ENCODE results near the gene GCNA.

Gene GCNA

DNA sequence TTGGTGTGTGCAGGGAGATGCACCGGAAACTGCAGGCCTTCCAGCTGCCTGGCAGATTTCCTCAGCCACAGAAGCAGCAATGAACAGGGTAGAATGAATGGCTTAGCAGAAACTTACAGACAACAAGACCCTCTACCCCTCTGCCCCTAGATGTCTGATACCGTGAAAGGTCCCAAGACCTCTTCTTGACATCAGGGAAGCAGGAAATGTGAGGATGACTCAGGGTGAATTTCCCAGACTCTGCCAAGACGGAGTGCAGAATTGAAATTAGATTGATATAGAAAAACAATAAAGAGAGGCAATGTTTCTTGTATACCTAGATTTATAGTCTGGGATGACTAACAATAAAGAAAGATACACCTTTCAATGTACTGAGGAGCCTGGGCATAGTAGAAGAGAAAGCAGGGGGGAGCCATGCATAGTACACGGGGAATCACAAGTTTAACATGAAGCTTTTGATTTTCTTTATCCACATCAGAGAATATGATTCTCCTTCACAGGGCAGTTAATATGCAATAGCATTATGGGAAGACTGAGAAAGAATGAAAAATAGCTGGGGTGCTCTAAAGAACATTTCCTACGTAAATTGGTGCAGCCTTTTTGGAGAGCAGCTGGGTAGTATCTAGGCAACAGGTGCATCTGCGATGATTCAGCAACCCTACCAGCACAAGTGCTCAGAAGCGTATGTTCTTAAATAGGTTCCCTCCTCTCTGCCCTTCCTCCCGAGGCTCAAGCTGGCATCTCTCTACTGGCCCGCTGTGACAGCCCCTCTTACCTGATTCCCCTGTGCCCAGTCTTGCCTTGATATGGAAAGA lies 58.4 kb downstream of the GCNA start:
- Histone ChIP-seq H3K4me1 (ENCODE audit: insufficient read depth, low read length) (no peaks in the 10 kb centered on the region), H3K4me3 (ENCODE audit: low read depth in 1 of 2, low read length in 2 of 2) (no peak overlapping the region), H3K36me3 (ENCODE audit: insufficient read depth, low read length) (no peaks in the 10 kb centered on the region), H3K9me3 (ENCODE audit: insufficient read depth, low read length, severe bottlenecking) (no peaks in the 10 kb centered on the region), H2AFZ (ENCODE audit: low read depth, low read length) (no peak overlapping the region), H3K79me2 (ENCODE audit: insufficient read depth, low read length) (no peaks in the 10 kb centered on the region), H3K27me3 (ENCODE audit: insufficient read depth, low read length, poor library complexity) (no peaks in the 10 kb centered on the region), H3K4me2 (ENCODE audit: insufficient read depth, low read length) (no peak overlapping the region), H3K9ac (ENCODE audit: low read depth, low read length) (no peak overlapping the region), H4K20me1 (ENCODE audit: insufficient read depth, low read length) (no peaks in the 10 kb centered on the region), H3K27ac (ENCODE audit: low read length) (no peak overlapping the region)
- ATAC-seq (ENCODE audit: insufficient read depth, low read depth) (no peak), DNase-seq (no peak)
- TF ChIP-seq EZH2 (IDR thresholded peaks at IDR 0.05; ENCODE audit: borderline replicate concordance, low read depth, low read length, severe bottlenecking): no peak
- TF ChIP-seq, protein P1, sequence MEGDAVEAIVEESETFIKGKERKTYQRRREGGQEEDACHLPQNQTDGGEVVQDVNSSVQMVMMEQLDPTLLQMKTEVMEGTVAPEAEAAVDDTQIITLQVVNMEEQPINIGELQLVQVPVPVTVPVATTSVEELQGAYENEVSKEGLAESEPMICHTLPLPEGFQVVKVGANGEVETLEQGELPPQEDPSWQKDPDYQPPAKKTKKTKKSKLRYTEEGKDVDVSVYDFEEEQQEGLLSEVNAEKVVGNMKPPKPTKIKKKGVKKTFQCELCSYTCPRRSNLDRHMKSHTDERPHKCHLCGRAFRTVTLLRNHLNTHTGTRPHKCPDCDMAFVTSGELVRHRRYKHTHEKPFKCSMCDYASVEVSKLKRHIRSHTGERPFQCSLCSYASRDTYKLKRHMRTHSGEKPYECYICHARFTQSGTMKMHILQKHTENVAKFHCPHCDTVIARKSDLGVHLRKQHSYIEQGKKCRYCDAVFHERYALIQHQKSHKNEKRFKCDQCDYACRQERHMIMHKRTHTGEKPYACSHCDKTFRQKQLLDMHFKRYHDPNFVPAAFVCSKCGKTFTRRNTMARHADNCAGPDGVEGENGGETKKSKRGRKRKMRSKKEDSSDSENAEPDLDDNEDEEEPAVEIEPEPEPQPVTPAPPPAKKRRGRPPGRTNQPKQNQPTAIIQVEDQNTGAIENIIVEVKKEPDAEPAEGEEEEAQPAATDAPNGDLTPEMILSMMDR (IDR thresholded peaks at IDR 0.05; ENCODE audit: borderline replicate concordance, extremely low read depth, low read length, poor library complexity, severe bottlenecking): no peak

DNA sequence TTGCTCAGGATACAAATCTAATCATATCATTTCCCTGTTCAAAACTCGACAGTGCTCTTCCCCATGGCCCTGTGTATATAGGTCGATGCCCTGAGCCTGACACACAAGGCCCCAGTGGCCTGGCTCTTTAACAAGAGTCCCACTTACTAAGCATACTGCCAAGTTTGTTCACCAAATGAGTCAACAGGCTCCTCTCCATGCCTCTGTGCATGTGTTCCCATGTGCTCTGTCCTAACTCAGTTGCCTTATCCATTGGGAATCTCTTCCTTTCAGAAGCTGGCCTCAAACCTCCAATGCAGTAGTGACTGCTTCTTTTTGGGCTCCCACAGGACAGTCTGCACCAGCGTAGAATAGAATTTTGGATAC lies 59.0 kb downstream of the GCNA start:
- Histone ChIP-seq H3K27ac (ENCODE audit: low read length) (no peak overlapping the region), H3K36me3 (ENCODE audit: insufficient read depth, low read length) (no peaks in the 10 kb centered on the region), H3K4me3 (ENCODE audit: low read depth in 1 of 2, low read length in 2 of 2) (no peak overlapping the region), H3K4me2 (ENCODE audit: insufficient read depth, low read length) (no peak overlapping the region), H3K4me1 (ENCODE audit: insufficient read depth, low read length) (no peaks in the 10 kb centered on the region), H3K9ac (ENCODE audit: low read depth, low read length) (no peak overlapping the region), H3K79me2 (ENCODE audit: insufficient read depth, low read length) (no peaks in the 10 kb centered on the region), H4K20me1 (ENCODE audit: insufficient read depth, low read length) (no peaks in the 10 kb centered on the region), H3K9me3 (ENCODE audit: insufficient read depth, low read length, severe bottlenecking) (no peaks in the 10 kb centered on the region), H2AFZ (ENCODE audit: low read depth, low read length) (no peak overlapping the region), H3K27me3 (ENCODE audit: insufficient read depth, low read length, poor library complexity) (no peaks in the 10 kb centered on the region)
- ATAC-seq (ENCODE audit: insufficient read depth, low read depth): no peak
- TF ChIP-seq, protein P1 (IDR thresholded peaks at IDR 0.05; ENCODE audit: borderline replicate concordance, extremely low read depth, low read length, poor library complexity, severe bottlenecking): no peak
- TF ChIP-seq EZH2 (IDR thresholded peaks at IDR 0.05; ENCODE audit: borderline replicate concordance, low read depth, low read length, severe bottlenecking): no peak
- no peak for DNase-seq

DNA sequence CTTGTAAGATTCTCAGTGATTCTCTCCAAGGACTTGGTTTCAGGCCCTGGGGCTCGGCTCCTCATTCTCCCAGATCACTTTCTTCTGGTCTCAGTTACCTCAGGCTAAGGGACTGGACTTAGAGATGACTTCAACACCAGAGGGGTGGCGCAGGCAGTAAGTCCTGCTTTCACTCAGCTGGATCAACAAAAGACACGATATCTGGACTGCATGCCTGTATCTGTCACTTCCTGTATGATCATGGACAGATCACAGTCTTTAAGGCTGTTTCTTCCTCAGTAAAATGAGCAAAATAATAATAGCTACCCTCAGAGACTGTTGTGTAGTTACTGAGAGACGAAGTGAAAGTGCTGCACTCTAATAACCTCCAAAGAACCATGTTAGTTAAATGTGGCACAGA lies 59.6 kb downstream of the GCNA start:
- Histone ChIP-seq H3K36me3 (ENCODE audit: insufficient read depth, low read length) (no peaks in the 10 kb centered on the region), H3K27ac (ENCODE audit: low read length) (no peak overlapping the region), H3K79me2 (ENCODE audit: insufficient read depth, low read length) (no peaks in the 10 kb centered on the region), H3K4me3 (ENCODE audit: low read depth in 1 of 2, low read length in 2 of 2) (no peak overlapping the region), H3K4me2 (ENCODE audit: insufficient read depth, low read length) (no peak overlapping the region), H3K27me3 (ENCODE audit: insufficient read depth, low read length, poor library complexity) (no peaks in the 10 kb centered on the region), H2AFZ (ENCODE audit: low read depth, low read length) (no peak overlapping the region), H3K9ac (ENCODE audit: low read depth, low read length) (no peak overlapping the region), H4K20me1 (ENCODE audit: insufficient read depth, low read length) (no peaks in the 10 kb centered on the region), H3K4me1 (ENCODE audit: insufficient read depth, low read length) (no peaks in the 10 kb centered on the region), H3K9me3 (ENCODE audit: insufficient read depth, low read length, severe bottlenecking) (no peaks in the 10 kb centered on the region)
- ATAC-seq (ENCODE audit: insufficient read depth, low read depth): no peak
- TF ChIP-seq, protein P1 (IDR thresholded peaks at IDR 0.05; ENCODE audit: borderline replicate concordance, extremely low read depth, low read length, poor library complexity, severe bottlenecking): no peak
- no peak for TF ChIP-seq EZH2 (IDR thresholded peaks at IDR 0.05; ENCODE audit: borderline replicate concordance, low read depth, low read length, severe bottlenecking)
- no peak for DNase-seq
